Smooth muscle cell (in vitro differentiated cells): Measurements from ENCODE around the gene OR1A2. TPM values are rescaled to one million over a fixed set of nuclear protein-coding genes. Genes with fewer than 3 reads are reported as not detected.
"Not testable (repeated sequence)": the region's sequence is repeated elsewhere in the genome, so short reads cannot be mapped to it uniquely, and the experiment has no call there.

Experiments used
- DNase-seq: peaks from one replicate; lab custom pipeline; 2025; ENCODE audit not compliant: unreplicated experiment; lab: John Stamatoyannopoulos, UW
- H2AFZ ChIP-seq: fragments of 200-600 bp; sonication (generic); 2 replicates; pipeline ENCODE4 v1.6.0; 2016; ENCODE audit warnings: antibody characterized with exemption, low read depth, mild to moderate bottlenecking
- H3F3A ChIP-seq: fragments of 200-600 bp; sonication (generic); 2 replicates; pipeline ENCODE4 v1.6.0; 2017; ENCODE audit warnings: antibody characterized with exemption, low read depth
- H3K27ac ChIP-seq: fragments of 200-600 bp; sonication (generic); 2 replicates; pipeline ENCODE4 v1.5.1; 2016; ENCODE audit warnings: low read depth, mild to moderate bottlenecking
- H3K27me3 ChIP-seq: fragments of 200-600 bp; sonication (generic); 2 replicates; pipeline ENCODE4 v1.6.1; 2016; ENCODE audit warnings: low read depth, mild to moderate bottlenecking
- H3K36me3 ChIP-seq: fragments of 200-600 bp; sonication (generic); 2 replicates; pipeline ENCODE4 v1.5.1; 2016; ENCODE audit warnings: low read depth
- H3K4me1 ChIP-seq: fragments of 200-600 bp; sonication (generic); 2 replicates; pipeline ENCODE4 v1.5.1; 2016; ENCODE audit warnings: low read depth
- H3K4me2 ChIP-seq: fragments of 200-600 bp; sonication (generic); 2 replicates; pipeline ENCODE4 v1.6.0; 2016; ENCODE audit warnings: mild to moderate bottlenecking
- H3K4me3 ChIP-seq: fragments of 200-600 bp; sonication (generic); 2 replicates; pipeline ENCODE4 v1.5.1; 2016; ENCODE audit warnings: mild to moderate bottlenecking
- H3K79me2 ChIP-seq: fragments of 200-600 bp; sonication (generic); 2 replicates; pipeline ENCODE4 v1.6.0; 2016; ENCODE audit warnings: low read depth, mild to moderate bottlenecking
- H3K9ac ChIP-seq: fragments of 200-600 bp; sonication (generic); 2 replicates; pipeline ENCODE4 v1.6.0; 2016; ENCODE audit warnings: low read depth
- H3K9me3 ChIP-seq: fragments of 200-600 bp; sonication (generic); replicated peaks from 2 replicates; pipeline ENCODE4 v1.5.1; 2016; ENCODE audit warnings: low read depth
- H4K20me1 ChIP-seq: fragments of 200-600 bp; sonication (generic); 2 replicates; pipeline ENCODE4 v1.6.0; 2016; ENCODE audit warnings: low read depth
- WGBS: methylation state at CpG from one replicate; pipeline ENCODE4 v1.1.7; 2016; ENCODE audit warnings: low lambda C conversion rate; 5-methylcytosine and 5-hydroxymethylcytosine counted together
- polyA plus RNA-seq: library from polyadenylated mRNA; unstranded; fragments of >200 nt; fragmentation: Nextera tagmentation; extraction: Ambion mirVana; gene quantifications from 2 replicates; pipeline ENCODE4 v1.2.1, GENCODE V29; 2016
- total RNA-seq: library from RNA; depleted of rRNA; stranded (reverse); fragments of >200 nt; gene quantifications from 2 replicates; pipeline ENCODE4 v1.2.3, GENCODE V29; 2014
- TF ChIP-seq, protein P1 (sequence below): fragments of 200-600 bp; sonication (generic); IDR thresholded peaks from 2 replicates; pipeline ENCODE4 v1.5.1; 2017; ENCODE audit warnings: borderline replicate concordance, mild to moderate bottlenecking, antibody characterized with exemption; ENCODE audit not compliant: insufficient read depth, poor library complexity, severe bottlenecking

OR1A2 gene
- total and polyA plus RNA-seq, 2 experiments from 2014 or later = not detected

DNA sequence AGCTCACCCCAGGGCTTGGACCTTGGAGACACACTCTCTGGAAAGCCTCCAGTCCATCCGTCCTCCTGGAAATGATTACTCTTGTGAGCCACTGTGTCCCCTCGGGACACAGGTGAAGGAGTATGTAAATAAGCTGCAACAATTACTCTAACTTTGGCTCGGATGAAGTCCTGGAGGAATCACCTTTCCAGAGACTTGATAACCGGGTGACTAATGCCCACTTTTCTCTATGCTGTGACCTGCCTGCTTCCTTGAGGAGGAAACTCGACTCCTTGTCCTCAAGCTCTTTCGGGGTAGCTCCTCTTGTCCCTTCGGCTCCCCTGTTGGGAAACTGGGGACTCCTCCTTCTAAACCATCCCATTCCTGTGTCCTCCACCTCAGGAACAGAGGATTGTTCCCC lies 10.0 kb downstream of the OR1A2 start, which contains the start of gene OR1A1:
Gene OR1A1 (plus strand): TSS at position 301 of the 400 bp plus-strand sequence. CDS start 7,954 bp downstream, outside the sequence.
- Histone ChIP-seq H3F3A (no peaks in the 10 kb centered on the region), H4K20me1 (no peaks in the 10 kb centered on the region), H3K4me3 (no peak within 1 kb of the TSS), H3K9me3 (peaks cover 7% of the 10 kb centered on the region), H3K27me3 (no peaks in the 10 kb centered on the region), H3K4me2 (no peak within 1 kb of the TSS), H3K36me3 (no peaks in the 10 kb centered on the region), H3K4me1 (no peaks in the 10 kb centered on the region), H3K9ac (no peak within 1 kb of the TSS), H2AFZ (no peak within 1 kb of the TSS), H3K27ac (no peak within 1 kb of the TSS), H3K79me2 (no peaks in the 10 kb centered on the region)
- TF ChIP-seq, protein P1, sequence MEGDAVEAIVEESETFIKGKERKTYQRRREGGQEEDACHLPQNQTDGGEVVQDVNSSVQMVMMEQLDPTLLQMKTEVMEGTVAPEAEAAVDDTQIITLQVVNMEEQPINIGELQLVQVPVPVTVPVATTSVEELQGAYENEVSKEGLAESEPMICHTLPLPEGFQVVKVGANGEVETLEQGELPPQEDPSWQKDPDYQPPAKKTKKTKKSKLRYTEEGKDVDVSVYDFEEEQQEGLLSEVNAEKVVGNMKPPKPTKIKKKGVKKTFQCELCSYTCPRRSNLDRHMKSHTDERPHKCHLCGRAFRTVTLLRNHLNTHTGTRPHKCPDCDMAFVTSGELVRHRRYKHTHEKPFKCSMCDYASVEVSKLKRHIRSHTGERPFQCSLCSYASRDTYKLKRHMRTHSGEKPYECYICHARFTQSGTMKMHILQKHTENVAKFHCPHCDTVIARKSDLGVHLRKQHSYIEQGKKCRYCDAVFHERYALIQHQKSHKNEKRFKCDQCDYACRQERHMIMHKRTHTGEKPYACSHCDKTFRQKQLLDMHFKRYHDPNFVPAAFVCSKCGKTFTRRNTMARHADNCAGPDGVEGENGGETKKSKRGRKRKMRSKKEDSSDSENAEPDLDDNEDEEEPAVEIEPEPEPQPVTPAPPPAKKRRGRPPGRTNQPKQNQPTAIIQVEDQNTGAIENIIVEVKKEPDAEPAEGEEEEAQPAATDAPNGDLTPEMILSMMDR = no peak
- no peak for DNase-seq
- 69% methylated on average over 7 of the region's 7 CpGs for WGBS

DNA sequence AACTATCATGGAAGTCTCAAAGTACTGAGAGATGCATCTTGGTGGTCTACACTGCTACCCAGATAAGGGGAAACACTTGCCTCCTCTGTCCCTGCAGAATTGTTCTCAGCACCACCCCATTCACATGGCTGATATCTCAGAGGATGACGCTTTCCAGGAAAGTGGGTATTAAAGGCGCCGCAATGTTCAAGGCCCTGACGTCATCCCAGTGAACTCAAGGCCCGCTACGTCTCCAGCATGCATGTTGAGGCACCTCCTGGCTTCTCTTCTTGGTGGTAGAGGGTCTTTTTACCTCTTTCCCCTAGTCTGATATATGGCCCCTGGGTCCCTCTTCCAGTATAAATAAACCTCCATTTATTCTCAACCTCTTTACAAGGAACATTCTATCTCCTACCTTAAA lies 11.2 kb downstream of the OR1A2 start:
- Histone ChIP-seq H3K4me2 (no peak overlapping the region), H3K4me3 (no peak overlapping the region), H3K9ac (no peak overlapping the region), H3K27me3 (no peaks in the 10 kb centered on the region), H3K36me3 (no peaks in the 10 kb centered on the region), H3F3A (no peaks in the 10 kb centered on the region), H4K20me1 (no peaks in the 10 kb centered on the region), H2AFZ (no peak overlapping the region), H3K79me2 (no peaks in the 10 kb centered on the region), H3K27ac (no peak overlapping the region), H3K9me3 (peaks cover 7% of the 10 kb centered on the region), H3K4me1 (no peaks in the 10 kb centered on the region)
- WGBS = 71% methylated on average over 6 of the region's 6 CpGs
- TF ChIP-seq, protein P1 = no peak
- DNase-seq = no peak

DNA sequence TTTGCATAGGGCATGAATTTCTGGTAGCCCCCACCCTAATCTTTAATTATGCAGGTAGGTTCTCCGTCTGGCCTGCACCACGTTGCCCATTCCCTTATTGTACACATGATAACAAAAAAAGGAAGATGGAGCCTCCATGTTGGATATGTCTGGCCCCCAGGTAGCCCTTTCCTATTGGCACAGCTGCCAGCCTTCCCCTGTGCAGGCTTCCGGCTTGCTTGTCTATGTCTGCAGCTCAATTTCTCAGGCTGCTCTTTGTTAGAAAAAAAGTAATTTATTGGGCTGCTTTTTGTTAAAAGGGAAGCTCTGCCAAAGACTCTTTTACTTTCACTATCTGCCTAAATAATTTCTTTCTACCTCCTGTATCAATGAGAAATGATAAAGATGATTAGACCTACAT lies 15.7 kb downstream of the OR1A2 start:
- H2AFZ ChIP-seq = no peak overlapping the region
- no peaks in the 10 kb centered on the region for H3K4me1 ChIP-seq
- H3K36me3 ChIP-seq = no peaks in the 10 kb centered on the region
- H4K20me1 ChIP-seq = no peaks in the 10 kb centered on the region
- no peaks in the 10 kb centered on the region for H3K79me2 ChIP-seq
- no peaks in the 10 kb centered on the region for H3F3A ChIP-seq
- no peaks in the 10 kb centered on the region for H3K27me3 ChIP-seq
- no peak overlapping the region for H3K27ac ChIP-seq
- no peak overlapping the region for H3K9ac ChIP-seq
- no peak overlapping the region for H3K4me2 ChIP-seq
- TF ChIP-seq, protein P1 = no peak
- H3K4me3 ChIP-seq = no peak overlapping the region
- peaks cover 3% of the 10 kb centered on the region for H3K9me3 ChIP-seq
- WGBS = 59% methylated on average over 3 of the region's 3 CpGs
- DNase-seq = no peak

DNA sequence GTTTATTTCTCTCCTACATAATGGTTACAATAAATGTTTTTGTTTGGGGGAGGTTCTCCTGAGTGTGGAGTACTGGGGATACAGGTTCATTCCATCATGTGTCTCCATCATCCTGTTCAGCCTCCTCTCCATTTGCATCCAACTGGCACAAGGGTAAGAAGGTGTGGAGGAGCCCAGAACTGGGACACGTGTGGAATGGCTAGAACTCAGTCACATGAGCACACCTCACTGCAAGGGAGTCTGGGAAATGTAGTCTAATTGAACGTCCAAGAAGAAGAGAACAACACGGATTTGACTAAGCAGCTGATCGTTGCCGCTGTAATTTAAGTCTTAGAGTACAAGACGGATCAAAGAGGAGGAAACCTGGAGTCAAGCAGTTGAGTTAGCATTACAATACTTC lies 16.3 kb downstream of the OR1A2 start:
- Histone ChIP-seq H3K79me2 (no peaks in the 10 kb centered on the region), H3K27me3 (no peaks in the 10 kb centered on the region), H3K4me2 (no peak overlapping the region), H2AFZ (no peak overlapping the region), H3K4me1 (no peaks in the 10 kb centered on the region), H3K4me3 (no peak overlapping the region), H3K27ac (no peak overlapping the region), H3F3A (no peaks in the 10 kb centered on the region), H3K9me3 (peaks cover 3% of the 10 kb centered on the region), H3K36me3 (no peaks in the 10 kb centered on the region), H4K20me1 (no peaks in the 10 kb centered on the region), H3K9ac (no peak overlapping the region)
- 59% methylated on average over 6 of the region's 6 CpGs for WGBS
- no peak for DNase-seq
- TF ChIP-seq, protein P1 = no peak

DNA sequence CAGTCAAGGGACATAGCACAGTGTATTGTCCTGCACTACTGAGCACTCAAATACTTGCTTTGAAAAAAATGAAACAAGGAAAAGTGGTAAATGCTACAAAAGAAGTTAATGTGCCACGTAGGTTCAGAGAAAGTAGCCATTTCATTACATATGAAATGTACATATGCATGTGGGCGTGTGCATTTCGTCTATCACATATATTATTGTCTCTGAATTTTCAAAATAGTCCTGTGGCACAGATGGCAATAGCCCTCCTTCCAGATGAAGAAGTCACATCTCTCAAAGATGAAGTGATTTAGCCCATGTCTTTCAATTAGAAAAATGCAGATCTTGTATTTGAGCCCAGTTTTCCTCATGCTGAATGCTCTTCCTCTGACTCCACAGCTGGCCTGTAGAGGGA lies 22.7 kb downstream of the OR1A2 start:
- H3K79me2 ChIP-seq, H3F3A ChIP-seq, DNase-seq, H3K4me3 ChIP-seq, H3K4me1 ChIP-seq, H3K9ac ChIP-seq, H2AFZ ChIP-seq, H3K27ac ChIP-seq, H3K27me3 ChIP-seq, H4K20me1 ChIP-seq, H3K36me3 ChIP-seq, H3K9me3 ChIP-seq, H3K4me2 ChIP-seq: not testable (repeated sequence)
- WGBS = 49% methylated on average over 3 of the region's 3 CpGs
